Sciatic nerve (tissue), 2 donors: Measurements from ENCODE around the gene ARF5. TPM values are rescaled to one million over a fixed set of nuclear protein-coding genes. Genes with fewer than 3 reads are reported as not detected.

ENCODE experiments used
- ATAC-seq: fragments of 200-7000 bp; cut with Tn5 transposase; one replicate; pipeline ENCODE4 v1.9.1; 2020; ENCODE audit warnings: mild to moderate bottlenecking, moderate library complexity
- DNase-seq: peaks from one replicate; pipeline ENCODE4 v3.0.0-alpha.2; 2020; ENCODE audit warnings: low spot score
- intact Hi-C: fragments of 100-400 bp; cut with DNase I; formaldehyde crosslinking; loops from one replicate; pipeline ENCODE4 v1.14.2; 2022
- total RNA-seq: library from RNA; stranded (reverse); fragmentation: NEBNext Ultra II Directional; extraction: Animal tissue kit (Norgen Biotek cat#: 25700); gene quantifications from one replicate; pipeline ENCODE4 v1.2.1, GENCODE V29; 2021
- donor health status: DM: no; HTN: no; CAD: no.
- donor health status: DM: no; HTN: no; CAD: no.

The ARF5 gene
- total RNA-seq, 1 donor from 2014 or later: 81.7 TPM

DNA sequence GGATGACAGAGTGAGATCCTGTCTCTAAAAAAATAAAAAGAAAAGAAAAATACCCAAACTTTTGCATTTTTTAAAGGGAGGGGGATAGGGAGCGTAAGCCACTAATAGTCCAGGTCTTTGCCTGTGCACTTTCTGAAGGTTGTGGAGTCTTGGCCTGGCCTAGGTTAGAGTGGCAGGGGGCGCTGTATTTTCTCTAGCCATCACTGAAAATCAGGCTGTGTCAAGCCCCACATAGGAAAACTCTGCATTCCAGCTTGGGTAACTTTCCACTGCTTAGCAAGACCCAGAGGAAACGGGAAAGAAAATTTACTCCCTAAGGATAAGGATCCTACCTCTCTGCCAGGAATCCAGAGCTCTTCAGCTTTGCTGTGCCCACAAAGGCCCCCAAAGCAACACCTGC lies 40.2 kb downstream of the ARF5 start:
- ATAC-seq (no peak), DNase-seq (no peak)
- intact Hi-C loops: no loop called here

DNA sequence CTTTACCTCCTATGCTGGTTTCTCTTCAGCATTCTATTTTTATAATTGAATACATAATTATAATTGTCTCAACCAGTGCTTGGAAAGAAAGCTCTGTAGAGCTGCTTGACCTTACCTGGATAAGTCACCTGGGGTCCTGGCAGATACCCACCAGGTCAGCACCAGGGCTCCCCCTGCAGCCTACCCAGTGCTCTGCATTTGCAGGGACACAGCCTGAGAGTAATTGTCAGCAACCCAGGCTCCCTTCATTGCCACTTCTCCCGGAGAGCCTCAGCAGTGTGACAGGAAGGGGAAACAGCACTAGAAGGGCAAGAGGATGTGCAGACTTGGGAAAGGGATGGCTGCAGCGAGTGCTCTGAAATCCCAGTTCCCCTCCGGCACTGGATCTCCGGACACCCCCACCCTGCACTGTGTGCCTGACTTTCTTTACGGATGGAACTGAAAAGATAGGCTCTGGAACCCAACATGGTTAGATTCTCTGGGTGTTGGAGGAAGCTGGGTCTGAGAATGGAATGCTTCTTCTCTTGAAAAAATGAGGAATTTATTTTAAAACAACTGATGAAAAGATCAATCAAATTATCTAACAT lies 41.1 kb downstream of the ARF5 start:
- intact Hi-C loops: no loop called here
- no peak for ATAC-seq
- DNase-seq: no peak

DNA sequence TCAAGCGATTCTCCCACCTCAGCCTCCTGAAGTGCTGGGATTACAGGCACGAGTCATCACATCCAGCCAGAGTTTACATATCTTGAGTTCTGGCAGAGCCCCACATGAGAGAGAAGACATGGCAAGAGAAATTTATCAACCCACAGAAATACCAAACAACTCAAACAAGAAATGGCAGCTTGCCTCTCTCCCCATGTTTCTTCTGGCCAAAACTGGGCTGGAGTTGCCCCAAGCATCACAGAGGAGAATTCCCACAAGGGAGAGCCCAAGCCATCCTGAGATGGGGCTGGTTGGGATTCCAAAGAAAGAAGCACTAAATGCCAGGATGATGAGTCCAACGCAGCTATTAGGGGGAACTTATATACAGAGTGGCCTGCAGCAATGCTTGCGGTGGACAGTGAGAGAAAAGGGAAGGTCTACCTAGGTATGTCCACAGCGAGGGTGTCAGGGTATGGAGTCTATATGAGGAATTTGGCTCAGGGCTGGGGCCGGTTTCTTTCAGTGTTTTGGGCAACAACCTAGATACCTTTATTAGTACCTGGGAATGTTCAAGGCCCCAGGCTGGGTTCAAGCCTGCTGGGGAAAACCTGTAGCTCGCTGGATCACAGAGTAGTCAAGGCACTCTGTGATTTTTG lies 44.2 kb downstream of the ARF5 start:
- DNase-seq (no peak), ATAC-seq (no peak)
- intact Hi-C loops: no loop called here

DNA sequence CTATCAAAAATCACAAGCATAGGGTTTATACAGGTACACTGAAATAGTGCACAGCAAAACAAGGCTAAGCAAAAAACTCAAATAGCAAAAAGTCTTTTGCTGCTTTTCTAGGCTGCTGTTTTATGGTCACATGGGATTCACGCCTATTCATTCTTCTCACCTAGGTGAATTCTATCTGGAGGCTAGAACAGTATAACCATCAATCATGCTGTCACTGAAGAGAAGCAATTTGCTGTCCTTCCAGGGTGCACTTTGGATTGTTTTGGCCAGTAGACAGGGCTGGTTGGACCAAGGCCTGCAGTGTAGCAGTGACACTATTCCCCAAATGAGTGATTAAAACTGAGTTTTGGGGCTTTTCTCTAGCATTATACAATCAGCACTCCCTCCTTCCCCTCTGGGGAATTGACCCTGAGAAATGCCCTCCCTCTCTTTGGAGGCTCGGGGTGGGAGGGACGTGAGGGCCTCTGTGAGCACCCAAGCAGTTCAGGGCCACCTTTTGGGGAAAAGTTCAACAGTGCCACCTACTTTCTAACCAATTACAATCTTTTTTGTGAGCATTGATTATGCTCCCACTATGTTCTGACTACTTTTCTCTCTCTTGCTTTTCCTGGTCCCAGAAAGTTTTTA lies 47.6 kb downstream of the ARF5 start:
- DNase-seq: no peak
- intact Hi-C loops: no loop called here
- ATAC-seq: no peak

GRCh38 chr7:127638197-127638596 lies 50.0 kb downstream of the ARF5 start:
- intact Hi-C loops: no loop called here
- DNase-seq: no peak
- ATAC-seq: no peak

Other genes starting within 250 kb of the ARF5 start
- 39.2 TPM for gene ZNF800, start 195.7 kb upstream of the ARF5 start, total RNA-seq
- gene GCC1, start 2.8 kb upstream of the ARF5 start, total RNA-seq: 14.4 TPM
- 0.27 TPM for gene FSCN3, start 5.3 kb downstream of the ARF5 start, total RNA-seq
- gene PAX4, start 29.7 kb downstream of the ARF5 start, total RNA-seq: not detected
- 125 TPM for gene SND1, start 63.8 kb downstream of the ARF5 start, total RNA-seq